ENCODE results near the gene PLA2G15.
"Not testable (repeated sequence)": the region's sequence is repeated elsewhere in the genome, so short reads cannot be mapped to it uniquely, and the experiment has no call there.

Gene PLA2G15

GRCh38 chr16:68287276-68288251, 42.4 kb downstream of the PLA2G15 start:
- H3K9ac ChIP-seq (ENCODE audit: low read length): peak overlapping the region; percentile 64
- H2BK15ac ChIP-seq (ENCODE audit: low read depth, poor library complexity, severe bottlenecking): no peak overlapping the region
- WGBS: 96% methylated on average over 11 of the region's 11 CpGs
- H2BK5ac ChIP-seq (ENCODE audit: low read depth, low read length, poor library complexity, severe bottlenecking): no peak overlapping the region
- DNase-seq: peak; percentile 81
- peak overlapping the region; percentile 49 to 59 for H2BK12ac ChIP-seq (ENCODE audit: low read length in 2 of 2)
- no peak overlapping the region for H3K23ac ChIP-seq (ENCODE audit: low read length in 2 of 2)
- no peak overlapping the region for H2BK120ac ChIP-seq (ENCODE audit: low read depth, low read length)
- H3K27me3 ChIP-seq (ENCODE audit: control insufficient read depth in 1 of 2, insufficient read depth in 1 of 2, low read length in 2 of 2): no peaks in the 10 kb centered on the region
- no peak overlapping the region for H4K91ac ChIP-seq (ENCODE audit: low read length)
- peaks cover 46 to 52% of the 10 kb centered on the region in 2 experiments for H3K36me3 ChIP-seq (ENCODE audit: control insufficient read depth in 1 of 2, insufficient read depth in 2 of 2, low read depth in 1 of 2, low read length in 2 of 2)
- no peak overlapping the region for H2AFZ ChIP-seq (ENCODE audit: low read depth, low read length)
- peaks cover 8% of the 10 kb centered on the region for H3K4me1 ChIP-seq (ENCODE audit: control insufficient read depth, insufficient read depth, low read depth, low read length)
- H3K79me1 ChIP-seq (replicated peaks; ENCODE audit: low read length, poor library complexity, severe bottlenecking): peaks cover 58% of the 10 kb centered on the region
- H3K18ac ChIP-seq (ENCODE audit: low read depth in 1 of 2, low read length in 2 of 2): peak overlapping the region in 1 of 2 experiments; percentile 75
- H3K4me2 ChIP-seq (ENCODE audit: low read length, poor library complexity, severe bottlenecking): no peak overlapping the region
- H3K14ac ChIP-seq (ENCODE audit: low read length in 2 of 2): peak overlapping the region in 1 of 2 experiments; percentile 26
- H3K9me3 ChIP-seq (ENCODE audit: control insufficient read depth, low read length): no peaks in the 10 kb centered on the region
- H4K8ac ChIP-seq (ENCODE audit: low read length): no peak overlapping the region
- no peak overlapping the region for H3K27ac ChIP-seq (ENCODE audit: low read length, poor library complexity, severe bottlenecking)
- no peak overlapping the region for H2AK5ac ChIP-seq (ENCODE audit: low read length, severe bottlenecking)
- H3K4ac ChIP-seq (ENCODE audit: low read depth in 1 of 2, low read length in 2 of 2): no peak overlapping the region
- H3K4me3 ChIP-seq (ENCODE audit: insufficient read depth in 1 of 2, low read depth in 1 of 2, low read length in 2 of 2): peak overlapping the region in 1 of 2 experiments; percentile 45

- no peak overlapping the region for H2BK120ac ChIP-seq (ENCODE audit: low read depth, low read length)
- H4K8ac ChIP-seq (ENCODE audit: low read length): no peak overlapping the region
- H2BK5ac ChIP-seq (ENCODE audit: low read depth, low read length, poor library complexity, severe bottlenecking): no peak overlapping the region
- H2BK15ac ChIP-seq (ENCODE audit: low read depth, poor library complexity, severe bottlenecking): no peak overlapping the region
- no peak overlapping the region for H2AFZ ChIP-seq (ENCODE audit: low read depth, low read length)
- H2AK5ac ChIP-seq (ENCODE audit: low read length, severe bottlenecking): no peak overlapping the region
- no peak overlapping the region for H3K4me2 ChIP-seq (ENCODE audit: low read length, poor library complexity, severe bottlenecking)
- peaks cover 41 to 51% of the 10 kb centered on the region in 2 experiments for H3K36me3 ChIP-seq (ENCODE audit: control insufficient read depth in 1 of 2, insufficient read depth in 2 of 2, low read depth in 1 of 2, low read length in 2 of 2)
- H3K4me3 ChIP-seq (ENCODE audit: insufficient read depth in 1 of 2, low read depth in 1 of 2, low read length in 2 of 2): no peak overlapping the region
- H3K79me1 ChIP-seq (replicated peaks; ENCODE audit: low read length, poor library complexity, severe bottlenecking): peaks cover 55% of the 10 kb centered on the region
- H4K91ac ChIP-seq (ENCODE audit: low read length): no peak overlapping the region
- no peaks in the 10 kb centered on the region for H3K27me3 ChIP-seq (ENCODE audit: control insufficient read depth in 1 of 2, insufficient read depth in 1 of 2, low read length in 2 of 2)
- no peak for DNase-seq
- WGBS: 100% methylated on average over 1 of the region's 1 CpG
- H3K23ac ChIP-seq (ENCODE audit: low read length in 2 of 2): no peak overlapping the region
- peaks cover 8% of the 10 kb centered on the region for H3K4me1 ChIP-seq (ENCODE audit: control insufficient read depth, insufficient read depth, low read depth, low read length)
- no peak overlapping the region for H3K14ac ChIP-seq (ENCODE audit: low read length in 2 of 2)
- H3K4ac ChIP-seq (ENCODE audit: low read depth in 1 of 2, low read length in 2 of 2): no peak overlapping the region
- no peak overlapping the region for H3K18ac ChIP-seq (ENCODE audit: low read depth in 1 of 2, low read length in 2 of 2)
- peak overlapping the region; percentile 45 for H3K9ac ChIP-seq (ENCODE audit: low read length)
- no peak overlapping the region for H2BK12ac ChIP-seq (ENCODE audit: low read length in 2 of 2)
- H3K9me3 ChIP-seq (ENCODE audit: control insufficient read depth, low read length): no peaks in the 10 kb centered on the region
- H3K27ac ChIP-seq (ENCODE audit: low read length, poor library complexity, severe bottlenecking): no peak overlapping the region
These were observed 43.1 kb downstream of the PLA2G15 start for GRCh38 chr16:68288252-68288650.

GRCh38 chr16:68288796-68289195, 43.6 kb downstream of the PLA2G15 start:
- Histone ChIP-seq H3K79me1 (replicated peaks; ENCODE audit: low read length, poor library complexity, severe bottlenecking) (peaks cover 55% of the 10 kb centered on the region), H3K36me3 (ENCODE audit: control insufficient read depth in 1 of 2, insufficient read depth in 2 of 2, low read depth in 1 of 2, low read length in 2 of 2) (peaks cover 45 to 56% of the 10 kb centered on the region in 2 experiments)
- not testable (repeated sequence) for H2AFZ ChIP-seq (ENCODE audit: low read depth, low read length); H2BK5ac ChIP-seq (ENCODE audit: low read depth, low read length, poor library complexity, severe bottlenecking); H3K4me3 ChIP-seq (ENCODE audit: insufficient read depth in 1 of 2, low read depth in 1 of 2, low read length in 2 of 2); H2AK5ac ChIP-seq (ENCODE audit: low read length, severe bottlenecking); H3K18ac ChIP-seq (ENCODE audit: low read depth in 1 of 2, low read length in 2 of 2); H3K23ac ChIP-seq (ENCODE audit: low read length in 2 of 2); H2BK12ac ChIP-seq (ENCODE audit: low read length in 2 of 2); H3K27me3 ChIP-seq (ENCODE audit: control insufficient read depth in 1 of 2, insufficient read depth in 1 of 2, low read length in 2 of 2); H3K14ac ChIP-seq (ENCODE audit: low read length in 2 of 2); H3K4me2 ChIP-seq (ENCODE audit: low read length, poor library complexity, severe bottlenecking); H4K8ac ChIP-seq (ENCODE audit: low read length); H3K4me1 ChIP-seq (ENCODE audit: control insufficient read depth, insufficient read depth, low read depth, low read length); H3K27ac ChIP-seq (ENCODE audit: low read length, poor library complexity, severe bottlenecking); H3K9me3 ChIP-seq (ENCODE audit: control insufficient read depth, low read length); H3K4ac ChIP-seq (ENCODE audit: low read depth in 1 of 2, low read length in 2 of 2); H2BK120ac ChIP-seq (ENCODE audit: low read depth, low read length); DNase-seq; H4K91ac ChIP-seq (ENCODE audit: low read length); H2BK15ac ChIP-seq (ENCODE audit: low read depth, poor library complexity, severe bottlenecking); H3K9ac ChIP-seq (ENCODE audit: low read length)
- WGBS: 83% methylated on average over 6 of the region's 9 CpGs

- Histone ChIP-seq H3K9ac (ENCODE audit: low read length) (no peak overlapping the region), H3K27ac (ENCODE audit: low read length, poor library complexity, severe bottlenecking) (no peak overlapping the region), H3K18ac (ENCODE audit: low read depth in 1 of 2, low read length in 2 of 2) (no peak overlapping the region), H3K36me3 (ENCODE audit: control insufficient read depth in 1 of 2, insufficient read depth in 2 of 2, low read depth in 1 of 2, low read length in 2 of 2) (peaks cover 48 to 59% of the 10 kb centered on the region in 2 experiments), H2BK12ac (ENCODE audit: low read length in 2 of 2) (no peak overlapping the region), H2BK15ac (ENCODE audit: low read depth, poor library complexity, severe bottlenecking) (no peak overlapping the region), H3K4me3 (ENCODE audit: insufficient read depth in 1 of 2, low read depth in 1 of 2, low read length in 2 of 2) (no peak overlapping the region), H2AK5ac (ENCODE audit: low read length, severe bottlenecking) (no peak overlapping the region), H3K27me3 (ENCODE audit: control insufficient read depth in 1 of 2, insufficient read depth in 1 of 2, low read length in 2 of 2) (no peaks in the 10 kb centered on the region), H3K79me1 (replicated peaks; ENCODE audit: low read length, poor library complexity, severe bottlenecking) (peaks cover 54% of the 10 kb centered on the region), H3K4me1 (ENCODE audit: control insufficient read depth, insufficient read depth, low read depth, low read length) (peaks cover 8% of the 10 kb centered on the region), H2AFZ (ENCODE audit: low read depth, low read length) (no peak overlapping the region), H2BK5ac (ENCODE audit: low read depth, low read length, poor library complexity, severe bottlenecking) (no peak overlapping the region), H2BK120ac (ENCODE audit: low read depth, low read length) (no peak overlapping the region), H4K8ac (ENCODE audit: low read length) (no peak overlapping the region), H3K23ac (ENCODE audit: low read length in 2 of 2) (no peak overlapping the region), H3K14ac (ENCODE audit: low read length in 2 of 2) (no peak overlapping the region), H4K91ac (ENCODE audit: low read length) (no peak overlapping the region), H3K4ac (ENCODE audit: low read depth in 1 of 2, low read length in 2 of 2) (no peak overlapping the region), H3K9me3 (ENCODE audit: control insufficient read depth, low read length) (no peaks in the 10 kb centered on the region), H3K4me2 (ENCODE audit: low read length, poor library complexity, severe bottlenecking) (no peak overlapping the region)
- no peak for DNase-seq
- 94% methylated on average over 2 of the region's 2 CpGs for WGBS
These were observed 44.0 kb downstream of the PLA2G15 start for GRCh38 chr16:68289202-68289601.

All from mesenchymal stem cell (in vitro differentiated cells and primary cell).